GM12878 (cell line): ENCODE results near the gene CFAP65. TPM values are rescaled to one million over a fixed set of nuclear protein-coding genes. Genes with fewer than 3 reads are reported as not detected.

ENCODE experiments used
- ATAC-seq: fragments of 200-7000 bp; cut with Tn5 transposase; 3 replicates; pipeline ENCODE4 v1.9.1; 2020; ENCODE audit warnings: mild to moderate bottlenecking, moderate library complexity
- BruUV-seq: library from RNA; stranded (reverse); fragments of 400-500 nt; replicated peaks from 2 replicates; lab custom pipeline; 2021; lab: Mats Ljungman, UMichigan
- CTCF ChIA-PET: fragments of 300-600 bp; sonication (Branson Sonifier 250); formaldehyde crosslinking; extraction: SDS; loops from one replicate; lab custom pipeline; 2021; ENCODE audit warnings: inconsistent platforms; lab: Yijun Ruan, JAX
- POLR2A ChIA-PET: fragments of 350-600 bp; formaldehyde crosslinking; extraction: SDS; loops from one replicate; lab custom pipeline; 2021; ENCODE audit warnings: inconsistent platforms; lab: Charles Lee
- RAD21 ChIA-PET: fragments of 300-600 bp; sonication (Branson Sonifier 250); formaldehyde crosslinking; loops from one replicate; lab custom pipeline; 2023; ENCODE audit warnings: antibody characterized with exemption; ENCODE audit not compliant: unreplicated experiment; lab: Charles Lee
- SMC1A ChIA-PET: fragments of 300-600 bp; sonication (Branson Sonifier 250); formaldehyde crosslinking; loops from one replicate; lab custom pipeline; 2023; ENCODE audit not compliant: unreplicated experiment, uncharacterized antibody; lab: Charles Lee
- DNase-seq: peaks from one replicate; pipeline ENCODE4 v3.0.0-alpha.2; 2011; ENCODE audit warnings: low read depth, low spot score
- FAIRE-seq: peaks from 3 replicates; lab custom pipeline; 2011; peaks lifted over from hg19 to GRCh38; lab: Jason Lieb, UNC
- H2AFZ ChIP-seq: 2 replicates; pipeline ENCODE4 v1.6.0; 2011; ENCODE audit warnings: low read depth, low read length, control low read depth; ENCODE audit not compliant: control insufficient read depth
- H3K27ac ChIP-seq: 2 replicates; pipeline ENCODE4 v1.5.1; 2011; ENCODE audit warnings: control low read depth; ENCODE audit not compliant: control insufficient read depth, insufficient read depth
- H3K27me3 ChIP-seq, 2 experiments: replicated peaks in 1 of 2; 2 replicates each; pipeline versions ENCODE4 v1.6.0 to v1.6.1; 2011; ENCODE audit warnings: low read length in 1 of 2; ENCODE audit not compliant: control insufficient read depth in 2 of 2, insufficient read depth in 2 of 2
- H3K36me3 ChIP-seq, 2 experiments: 2 replicates each; pipeline ENCODE4 v1.5.1; 2011; ENCODE audit warnings: low read length in 1 of 2; ENCODE audit not compliant: control insufficient read depth in 2 of 2, insufficient read depth in 2 of 2
- H3K4me1 ChIP-seq: 2 replicates; pipeline ENCODE4 v1.6.1; 2011; ENCODE audit warnings: mild to moderate bottlenecking, low read length, moderate library complexity, mixed read lengths; ENCODE audit not compliant: control insufficient read depth, insufficient read depth
- H3K4me2 ChIP-seq: 2 replicates; pipeline ENCODE4 v1.6.0; 2011; ENCODE audit warnings: control low read depth; ENCODE audit not compliant: control insufficient read depth, insufficient read depth
- H3K4me3 ChIP-seq: fragments of 200-600 bp; sonication (generic); 2 replicates; pipeline ENCODE4 v1.5.1; 2016
- H3K79me2 ChIP-seq: 2 replicates; pipeline ENCODE4 v1.6.0; 2011; ENCODE audit warnings: low read length; ENCODE audit not compliant: control insufficient read depth, insufficient read depth
- H3K9ac ChIP-seq: 2 replicates; pipeline ENCODE4 v1.8.0; 2011; ENCODE audit warnings: low read length, control low read depth, mixed read lengths; ENCODE audit not compliant: control insufficient read depth, insufficient read depth
- H3K9me3 ChIP-seq: replicated peaks from 3 replicates; pipeline ENCODE4 v1.5.1; 2011; ENCODE audit warnings: mild to moderate bottlenecking, low read length; ENCODE audit not compliant: control insufficient read depth, insufficient read depth
- H4K20me1 ChIP-seq: 2 replicates; pipeline ENCODE4 v1.6.0; 2011; ENCODE audit not compliant: control insufficient read depth, insufficient read depth
- STAT1 ChIP-seq: fragments of 450-650 bp; conservative IDR thresholded peaks from 2 replicates; pipeline ENCODE4 v1.6.1; 2014; ENCODE audit warnings: antibody characterized with exemption, mild to moderate bottlenecking
- SUZ12 ChIP-seq: fragments of 200-600 bp; sonication (generic); IDR thresholded peaks from one replicate; pipeline ENCODE4 v1.6.1; 2018; ENCODE audit warnings: antibody characterized with exemption, mild to moderate bottlenecking; ENCODE audit not compliant: unreplicated experiment
- WGBS: methylation state at CpG from one replicate; pipeline ENCODE4 v1.1.6; 2016; ENCODE audit warnings: low lambda C conversion rate; ENCODE audit not compliant: insufficient replicate concordance, insufficient coverage; ENCODE audit errors: missing lambda C conversion rate; 5-methylcytosine and 5-hydroxymethylcytosine counted together
- in situ Hi-C: fragments of 300-500 bp; cut with MboI; formaldehyde crosslinking; loops from 9 replicates; pipeline ENCODE4 v1.14.3; 2018; ENCODE audit warnings: mixed read lengths
- intact Hi-C: fragments of 100-400 bp; cut with micrococcal nuclease; formaldehyde crosslinking; loops from one replicate; pipeline ENCODE4 v1.14.2; 2022; ENCODE audit not compliant: unreplicated experiment
- polyA plus RNA-seq, 11 experiments: library from polyadenylated mRNA; depleted of rRNA in 4 of 11; unstranded in 6 of 11; stranded (reverse) in 5 of 11; fragments of >200 nt; fragmentation: Nextera tagmentation in 4 of 11; fragmentation: Illumina TruSeq in 1 of 11; extraction: Ambion mirVana in 4 of 11; extraction: Trizol in 1 of 11; gene quantifications; 1 replicate in 1 of 11; 2 replicates in 10 of 11; pipeline versions ENCODE4 v1.2.1 to v1.2.3, GENCODE V29; 2011 to 2016; ENCODE audit warnings: inconsistent platforms in 2 of 11, missing spikeins in 2 of 11, low read depth in 1 of 11
- total RNA-seq, 4 experiments: library from RNA; depleted of rRNA in 3 of 4; stranded (reverse); fragments of >200 nt in 3 of 4; fragmentation: Illumina TruSeq in 1 of 4; extraction: Trizol in 1 of 4; gene quantifications; 2 replicates each; pipeline versions ENCODE4 v1.2.1 to v1.2.3, GENCODE V29; 2013 to 2021
- TF ChIP-seq, protein P1 (sequence below): fragments of 450-650 bp; IDR thresholded peaks from 2 replicates; pipeline ENCODE4 v1.6.1; 2017; ENCODE audit warnings: antibody characterized with exemption, mild to moderate bottlenecking, moderate library complexity
- TF ChIP-seq, protein P2 (sequence below): fragments of 450-650 bp; conservative IDR thresholded peaks from 2 replicates; pipeline ENCODE4 v1.6.1; 2017; ENCODE audit warnings: mild to moderate bottlenecking, moderate library complexity
- TF ChIP-seq, protein P3 (sequence below): IDR thresholded peaks from 2 replicates; pipeline ENCODE4 v1.6.1; 2011; ENCODE audit warnings: borderline replicate concordance, low read depth, mild to moderate bottlenecking, moderate library complexity, low read length; ENCODE audit not compliant: insufficient read depth, poor library complexity, severe bottlenecking

Gene CFAP65
- total and polyA plus RNA-seq, 10 of the 15 experiments (the other 5 are each of a cell fraction or from before 2014, with no cell fraction given): not detected

DNA sequence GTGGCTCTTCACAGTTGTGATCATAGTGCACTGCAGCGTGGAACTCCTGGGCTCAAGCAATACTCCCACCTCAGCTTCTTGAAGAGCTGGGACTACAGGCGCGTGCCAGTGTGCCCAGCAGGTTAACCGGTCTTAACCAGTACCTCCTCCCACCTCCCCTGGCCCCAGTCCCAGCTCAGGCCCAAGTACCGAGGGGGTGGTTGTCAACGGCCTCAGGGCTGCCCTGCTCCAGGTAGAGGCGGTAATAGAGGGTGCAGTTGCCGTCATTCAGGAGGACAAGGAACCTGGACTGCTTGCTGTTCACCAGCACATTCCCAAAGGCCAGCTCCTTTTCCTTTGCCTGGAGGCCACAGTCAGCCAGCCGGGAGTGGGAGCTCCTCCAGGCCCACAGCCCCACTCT lies 19.7 kb downstream of the CFAP65 start:
- FAIRE-seq: no peak
- WGBS: 34% methylated on average over 9 of the region's 9 CpGs
- RAD21 ChIA-PET: no interaction called here

More for the DNA sequence above, 19.7 kb downstream of the CFAP65 start:
- Histone ChIP-seq H3K4me2 (no peak overlapping the region), H3K9me3 (no peaks in the 10 kb centered on the region), H2AFZ (no peak overlapping the region), H3K4me3 (no peak overlapping the region), H3K36me3 (no peaks in the 10 kb centered on the region), H3K9ac (no peak overlapping the region), H3K27me3 (peaks cover 2 to 3% of the 10 kb centered on the region in 2 experiments; a peak in 2 of 4 replicates), H3K79me2 (no peaks in the 10 kb centered on the region), H3K27ac (no peak overlapping the region), H4K20me1 (no peaks in the 10 kb centered on the region), H3K4me1 (no peaks in the 10 kb centered on the region)
- DNase-seq: no peak
- POLR2A ChIA-PET: no interaction called here
- CTCF ChIA-PET: interaction anchor here (0.6 kb wide), 1 partner anchor 120 kb away, joined by 3 read pairs; no protein-coding TSS in a partner anchor
- in situ Hi-C loops: no loop called here
- no peak for ATAC-seq
- intact Hi-C loops: no loop called here
- TF ChIP-seq, protein P1, sequence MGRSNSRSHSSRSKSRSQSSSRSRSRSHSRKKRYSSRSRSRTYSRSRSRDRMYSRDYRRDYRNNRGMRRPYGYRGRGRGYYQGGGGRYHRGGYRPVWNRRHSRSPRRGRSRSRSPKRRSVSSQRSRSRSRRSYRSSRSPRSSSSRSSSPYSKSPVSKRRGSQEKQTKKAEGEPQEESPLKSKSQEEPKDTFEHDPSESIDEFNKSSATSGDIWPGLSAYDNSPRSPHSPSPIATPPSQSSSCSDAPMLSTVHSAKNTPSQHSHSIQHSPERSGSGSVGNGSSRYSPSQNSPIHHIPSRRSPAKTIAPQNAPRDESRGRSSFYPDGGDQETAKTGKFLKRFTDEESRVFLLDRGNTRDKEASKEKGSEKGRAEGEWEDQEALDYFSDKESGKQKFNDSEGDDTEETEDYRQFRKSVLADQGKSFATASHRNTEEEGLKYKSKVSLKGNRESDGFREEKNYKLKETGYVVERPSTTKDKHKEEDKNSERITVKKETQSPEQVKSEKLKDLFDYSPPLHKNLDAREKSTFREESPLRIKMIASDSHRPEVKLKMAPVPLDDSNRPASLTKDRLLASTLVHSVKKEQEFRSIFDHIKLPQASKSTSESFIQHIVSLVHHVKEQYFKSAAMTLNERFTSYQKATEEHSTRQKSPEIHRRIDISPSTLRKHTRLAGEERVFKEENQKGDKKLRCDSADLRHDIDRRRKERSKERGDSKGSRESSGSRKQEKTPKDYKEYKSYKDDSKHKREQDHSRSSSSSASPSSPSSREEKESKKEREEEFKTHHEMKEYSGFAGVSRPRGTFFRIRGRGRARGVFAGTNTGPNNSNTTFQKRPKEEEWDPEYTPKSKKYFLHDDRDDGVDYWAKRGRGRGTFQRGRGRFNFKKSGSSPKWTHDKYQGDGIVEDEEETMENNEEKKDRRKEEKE: no peak
- TF ChIP-seq, protein P2, sequence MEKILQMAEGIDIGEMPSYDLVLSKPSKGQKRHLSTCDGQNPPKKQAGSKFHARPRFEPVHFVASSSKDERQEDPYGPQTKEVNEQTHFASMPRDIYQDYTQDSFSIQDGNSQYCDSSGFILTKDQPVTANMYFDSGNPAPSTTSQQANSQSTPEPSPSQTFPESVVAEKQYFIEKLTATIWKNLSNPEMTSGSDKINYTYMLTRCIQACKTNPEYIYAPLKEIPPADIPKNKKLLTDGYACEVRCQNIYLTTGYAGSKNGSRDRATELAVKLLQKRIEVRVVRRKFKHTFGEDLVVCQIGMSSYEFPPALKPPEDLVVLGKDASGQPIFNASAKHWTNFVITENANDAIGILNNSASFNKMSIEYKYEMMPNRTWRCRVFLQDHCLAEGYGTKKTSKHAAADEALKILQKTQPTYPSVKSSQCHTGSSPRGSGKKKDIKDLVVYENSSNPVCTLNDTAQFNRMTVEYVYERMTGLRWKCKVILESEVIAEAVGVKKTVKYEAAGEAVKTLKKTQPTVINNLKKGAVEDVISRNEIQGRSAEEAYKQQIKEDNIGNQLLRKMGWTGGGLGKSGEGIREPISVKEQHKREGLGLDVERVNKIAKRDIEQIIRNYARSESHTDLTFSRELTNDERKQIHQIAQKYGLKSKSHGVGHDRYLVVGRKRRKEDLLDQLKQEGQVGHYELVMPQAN: no peak
- TF ChIP-seq, protein P3, sequence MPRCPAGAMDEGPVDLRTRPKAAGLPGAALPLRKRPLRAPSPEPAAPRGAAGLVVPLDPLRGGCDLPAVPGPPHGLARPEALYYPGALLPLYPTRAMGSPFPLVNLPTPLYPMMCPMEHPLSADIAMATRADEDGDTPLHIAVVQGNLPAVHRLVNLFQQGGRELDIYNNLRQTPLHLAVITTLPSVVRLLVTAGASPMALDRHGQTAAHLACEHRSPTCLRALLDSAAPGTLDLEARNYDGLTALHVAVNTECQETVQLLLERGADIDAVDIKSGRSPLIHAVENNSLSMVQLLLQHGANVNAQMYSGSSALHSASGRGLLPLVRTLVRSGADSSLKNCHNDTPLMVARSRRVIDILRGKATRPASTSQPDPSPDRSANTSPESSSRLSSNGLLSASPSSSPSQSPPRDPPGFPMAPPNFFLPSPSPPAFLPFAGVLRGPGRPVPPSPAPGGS: no peak
- TF ChIP-seq STAT1 (no peak), SUZ12 (no peak)
- SMC1A ChIA-PET: no interaction called here
- no TSS peak for BruUV-seq
